Loucy (cell line): ENCODE data around the gene CKS1B.

Source experiments
- EZH2phosphoT487 ChIP-seq: fragments of 200-600 bp; IDR thresholded peaks from 2 replicates; pipeline ENCODE4 v1.6.1; 2018; ENCODE audit warnings: antibody characterized with exemption, mild to moderate bottlenecking, moderate library complexity, borderline replicate concordance
- TF ChIP-seq, protein P1 (sequence below): fragments of 200-600 bp; sonication (generic); conservative IDR thresholded peaks from 2 replicates; pipeline ENCODE4 v1.5.1; 2014; ENCODE audit warnings: mild to moderate bottlenecking, antibody characterized with exemption, low read length

- TF ChIP-seq, protein P1, sequence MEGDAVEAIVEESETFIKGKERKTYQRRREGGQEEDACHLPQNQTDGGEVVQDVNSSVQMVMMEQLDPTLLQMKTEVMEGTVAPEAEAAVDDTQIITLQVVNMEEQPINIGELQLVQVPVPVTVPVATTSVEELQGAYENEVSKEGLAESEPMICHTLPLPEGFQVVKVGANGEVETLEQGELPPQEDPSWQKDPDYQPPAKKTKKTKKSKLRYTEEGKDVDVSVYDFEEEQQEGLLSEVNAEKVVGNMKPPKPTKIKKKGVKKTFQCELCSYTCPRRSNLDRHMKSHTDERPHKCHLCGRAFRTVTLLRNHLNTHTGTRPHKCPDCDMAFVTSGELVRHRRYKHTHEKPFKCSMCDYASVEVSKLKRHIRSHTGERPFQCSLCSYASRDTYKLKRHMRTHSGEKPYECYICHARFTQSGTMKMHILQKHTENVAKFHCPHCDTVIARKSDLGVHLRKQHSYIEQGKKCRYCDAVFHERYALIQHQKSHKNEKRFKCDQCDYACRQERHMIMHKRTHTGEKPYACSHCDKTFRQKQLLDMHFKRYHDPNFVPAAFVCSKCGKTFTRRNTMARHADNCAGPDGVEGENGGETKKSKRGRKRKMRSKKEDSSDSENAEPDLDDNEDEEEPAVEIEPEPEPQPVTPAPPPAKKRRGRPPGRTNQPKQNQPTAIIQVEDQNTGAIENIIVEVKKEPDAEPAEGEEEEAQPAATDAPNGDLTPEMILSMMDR: no peak
- no peak for TF ChIP-seq EZH2phosphoT487
Measured at GRCh38 chr1:154926201-154926600, 48.3 kb upstream of the CKS1B start.
